Panc1 (cell line): ENCODE results near the gene GAS2.

Experiments used
- CTCF ChIP-seq: fragments of 450-650 bp; IDR thresholded peaks from 2 replicates; pipeline ENCODE4 v1.5.1; 2017; ENCODE audit warnings: mild to moderate bottlenecking
- POLR2AphosphoS5 ChIP-seq: IDR thresholded peaks from 2 replicates; pipeline ENCODE4 v1.6.1; 2012; ENCODE audit warnings: mild to moderate bottlenecking, low read depth, low read length, moderate library complexity

DNA sequence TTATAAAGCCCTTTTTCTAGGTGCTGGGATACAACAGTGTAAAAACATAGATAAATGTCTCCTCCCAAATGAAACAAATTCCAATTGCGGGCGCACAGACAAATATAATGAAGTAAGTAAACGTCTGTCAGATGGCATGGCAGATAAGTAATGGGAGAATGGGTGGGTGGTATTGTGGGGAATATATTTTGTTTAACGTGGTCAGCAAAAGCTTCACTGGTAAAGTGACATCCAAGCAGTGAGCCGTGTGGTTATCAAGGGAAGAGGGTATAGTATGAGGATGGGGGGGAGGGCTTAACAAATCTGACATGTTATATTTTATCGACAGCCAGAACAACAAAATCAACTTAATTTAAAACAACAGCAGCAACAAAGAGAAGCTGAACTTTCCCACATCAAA is 162.0 kb downstream of the GAS2 start:
- no peak for TF ChIP-seq CTCF
- no peak for TF ChIP-seq POLR2AphosphoS5
